K562 (cell line): Measurements from ENCODE around the gene SEC14L1. TPM values are rescaled to one million over a fixed set of nuclear protein-coding genes. Genes with fewer than 3 reads are reported as not detected.

Source experiments
- ATAC-seq: fragments of 200-7000 bp; cut with Tn5 transposase; 3 replicates; pipeline ENCODE4 v1.9.1; 2020; ENCODE audit warnings: moderate library complexity
- BruUV-seq: library from RNA; stranded (reverse); fragments of 400-500 nt; replicated peaks from 2 replicates; lab custom pipeline; 2021; lab: Mats Ljungman, UMichigan
- CTCF ChIA-PET: fragments of 300-600 bp; formaldehyde crosslinking; extraction: SDS; loops from one replicate; lab custom pipeline; 2021; ENCODE audit warnings: low intra/inter-chr PET ratio; lab: Yijun Ruan, JAX
- POLR2A ChIA-PET: fragments of 300-600, 350-650 bp; sonication (Branson Sonifier 250); formaldehyde crosslinking; extraction: SDS; loops from one replicate; lab custom pipeline; 2021; ENCODE audit warnings: antibody characterized with exemption, inconsistent platforms; lab: Yijun Ruan, JAX
- DNase-seq, 4 experiments: peaks; one replicate each; pipeline versions ENCODE4 v3.0.0 to v3.0.0-alpha.2; 2011 to 2018; ENCODE audit warnings: low spot score in 3 of 4, mixed read lengths in 3 of 4; ENCODE audit errors: extremely low read depth in 1 of 4
- FAIRE-seq: peaks from 2 replicates; lab custom pipeline; 2011; peaks lifted over from hg19 to GRCh38; lab: Jason Lieb, UNC
- H2AFZ ChIP-seq: 2 replicates; pipeline ENCODE4 v1.6.0; 2011; ENCODE audit warnings: low read depth, low read length, control low read depth, inconsistent platforms
- H3K27ac ChIP-seq: fragments of 200-600 bp; 3 replicates; pipeline ENCODE4 v1.8.0; 2011; ENCODE audit warnings: low read depth, mild to moderate bottlenecking, control low read depth, inconsistent platforms, low read length, moderate library complexity, mixed read lengths; ENCODE audit errors: extremely low read depth
- H3K27me3 ChIP-seq, 2 experiments: fragments of 300-600 bp in 1 of 2; 2 replicates in 1 of 2; 3 replicates in 1 of 2; pipeline versions ENCODE4 v1.6.0 to v1.8.0; 2011; ENCODE audit warnings: inconsistent platforms in 2 of 2, low read length in 2 of 2, mild to moderate bottlenecking in 1 of 2, mixed read lengths in 1 of 2, moderate library complexity in 1 of 2; ENCODE audit not compliant: control insufficient read depth in 2 of 2, insufficient read depth in 2 of 2
- H3K36me3 ChIP-seq: fragments of 300-600 bp; 3 replicates; pipeline ENCODE4 v1.8.0; 2011; ENCODE audit warnings: mild to moderate bottlenecking, low read length, inconsistent platforms; ENCODE audit not compliant: control insufficient read depth, insufficient read depth
- H3K4me1 ChIP-seq, 2 experiments: fragments of 200-600 bp in 1 of 2; replicated peaks in 1 of 2; 2 replicates in 1 of 2; 3 replicates in 1 of 2; pipeline versions ENCODE4 v1.5.1 to v1.8.0; 2011; ENCODE audit warnings: inconsistent platforms in 2 of 2, low read length in 2 of 2, mild to moderate bottlenecking in 1 of 2, mixed read lengths in 1 of 2, moderate library complexity in 1 of 2; ENCODE audit not compliant: control insufficient read depth in 2 of 2, insufficient read depth in 2 of 2
- H3K4me2 ChIP-seq: 2 replicates; pipeline ENCODE4 v1.6.1; 2011; ENCODE audit warnings: low read length, control low read depth, inconsistent platforms, mixed read lengths; ENCODE audit not compliant: insufficient read depth
- H3K4me3 ChIP-seq: fragments of 200-600 bp; sonication (generic), shearing (Covaris generic); 2 replicates; pipeline ENCODE4 v1.5.1; 2016; ENCODE audit warnings: control low read depth, inconsistent platforms
- H3K79me2 ChIP-seq: fragments of 200-600 bp; 3 replicates; pipeline ENCODE4 v1.8.0; 2011; ENCODE audit warnings: low read length, inconsistent platforms; ENCODE audit not compliant: control insufficient read depth, insufficient read depth
- H3K9ac ChIP-seq, 2 experiments: 2 replicates each; pipeline versions ENCODE4 v1.6.0 to v1.6.1; 2011; ENCODE audit warnings: low read depth in 2 of 2, low read length in 2 of 2, control low read depth in 1 of 2, inconsistent platforms in 1 of 2, mild to moderate bottlenecking in 1 of 2, mixed read lengths in 1 of 2; ENCODE audit not compliant: insufficient read depth in 1 of 2
- H3K9me1 ChIP-seq: one replicate; pipeline ENCODE4 v1.6.0; 2011; ENCODE audit warnings: inconsistent platforms, mild to moderate bottlenecking, low read length, moderate library complexity; ENCODE audit not compliant: control insufficient read depth, insufficient read depth
- H3K9me3 ChIP-seq: replicated peaks from 2 replicates; pipeline ENCODE4 v1.5.1; 2011; ENCODE audit warnings: low read depth, low read length, inconsistent platforms; ENCODE audit not compliant: control insufficient read depth, insufficient read depth
- H4K20me1 ChIP-seq: replicated peaks from 2 replicates; pipeline ENCODE4 v1.6.1; 2011; ENCODE audit warnings: low read length, inconsistent platforms, mixed read lengths; ENCODE audit not compliant: control insufficient read depth, insufficient read depth
- IRF1 ChIP-seq: sonication (generic); formaldehyde crosslinking; IDR thresholded peaks from 2 replicates; pipeline ENCODE4 v1.8.0; 2022; ENCODE audit warnings: missing genetic modification reagents, mild to moderate bottlenecking, borderline replicate concordance
- KAT8 ChIP-seq: fragments of 450-650 bp; IDR thresholded peaks from 2 replicates; pipeline ENCODE4 v1.6.1; 2016; ENCODE audit warnings: low read depth, mild to moderate bottlenecking
- TAL1 ChIP-seq: fragments of 450-650 bp; IDR thresholded peaks from 2 replicates; pipeline ENCODE4 v1.6.1; 2016; ENCODE audit warnings: mild to moderate bottlenecking
- WGBS: fragments of 100-300 bp; shearing (Covaris generic); methylation state at CpG from one replicate; pipeline ENCODE4 v1.1.6; 2016; ENCODE audit warnings: low coverage, mixed read lengths; ENCODE audit not compliant: insufficient coverage; ENCODE audit errors: missing lambda C conversion rate; 5-methylcytosine and 5-hydroxymethylcytosine counted together
- in situ Hi-C: fragments of 300-500 bp; cut with MboI; formaldehyde crosslinking; loops from 4 replicates; pipeline ENCODE4 v1.15.0; 2018; ENCODE audit warnings: inconsistent platforms, mixed read lengths
- intact Hi-C: fragments of 100-400 bp; cut with micrococcal nuclease; formaldehyde crosslinking; loops from 2 replicates; pipeline ENCODE4 v1.14.2; 2022
- polyA plus RNA-seq, 8 experiments: library from polyadenylated mRNA; depleted of rRNA in 4 of 8; stranded (reverse) in 5 of 8; unstranded in 3 of 8; fragments of >200 nt; fragmentation: Nextera tagmentation in 2 of 8; fragmentation: Illumina TruSeq in 1 of 8; extraction: Ambion mirVana in 2 of 8; extraction: Trizol in 1 of 8; gene quantifications; 2 replicates each; pipeline versions ENCODE4 v1.2.1 to v1.2.3, GENCODE V29; 2011 to 2014; ENCODE audit warnings: inconsistent platforms in 1 of 8, missing spikeins in 1 of 8
- total RNA-seq, 7 experiments: library from RNA; depleted of rRNA in 6 of 7; stranded (reverse); fragments of >200 nt in 6 of 7; fragmentation: Illumina TruSeq in 2 of 7; extraction: Trizol in 2 of 7; gene quantifications; 2 replicates each; pipeline versions ENCODE4 v1.2.1 to v1.2.3, GENCODE V29; 2011 to 2021; ENCODE audit warnings: low replicate concordance in 1 of 7
- TF ChIP-seq, protein P1 (sequence below): IDR thresholded peaks from 2 replicates; pipeline ENCODE4 v1.6.1; 2016; ENCODE audit warnings: missing genetic modification characterization, missing compliant biosample characterization

SEC14L1 gene
- total and polyA plus RNA-seq, 9 of the 15 experiments (the other 6 are each of a cell fraction or from before 2014, with no cell fraction given): 3.1 to 39.7 (median 15.2) TPM

GRCh38 chr17:77145224-77145611, 4.4 kb downstream of the SEC14L1 start:
- ATAC-seq (no peak), DNase-seq (no peak), FAIRE-seq (no peak)
- WGBS: 82% methylated on average over 3 of the region's 3 CpGs
- Histone ChIP-seq H3K9ac (no peak overlapping the region; a peak in 1 of 4 replicates), H2AFZ (no peak overlapping the region), H3K27ac (no peak overlapping the region), H3K79me2 (peaks cover 42% of the 10 kb centered on the region), H3K9me3 (no peaks in the 10 kb centered on the region), H3K4me1 (peaks cover 5 to 18% of the 10 kb centered on the region in 2 experiments), H4K20me1 (no peaks in the 10 kb centered on the region), H3K4me2 (no peak overlapping the region), H3K36me3 (peaks cover 56% of the 10 kb centered on the region; the same call in 2 of the 3 replicates), H3K9me1 (no peaks in the 10 kb centered on the region), H3K4me3 (no peak overlapping the region), H3K27me3 (no peaks in the 10 kb centered on the region)
- TF ChIP-seq TAL1 (no peak), KAT8 (no peak), IRF1 (CRISPR knock-in tag) (no peak)
- TF ChIP-seq, protein P1, sequence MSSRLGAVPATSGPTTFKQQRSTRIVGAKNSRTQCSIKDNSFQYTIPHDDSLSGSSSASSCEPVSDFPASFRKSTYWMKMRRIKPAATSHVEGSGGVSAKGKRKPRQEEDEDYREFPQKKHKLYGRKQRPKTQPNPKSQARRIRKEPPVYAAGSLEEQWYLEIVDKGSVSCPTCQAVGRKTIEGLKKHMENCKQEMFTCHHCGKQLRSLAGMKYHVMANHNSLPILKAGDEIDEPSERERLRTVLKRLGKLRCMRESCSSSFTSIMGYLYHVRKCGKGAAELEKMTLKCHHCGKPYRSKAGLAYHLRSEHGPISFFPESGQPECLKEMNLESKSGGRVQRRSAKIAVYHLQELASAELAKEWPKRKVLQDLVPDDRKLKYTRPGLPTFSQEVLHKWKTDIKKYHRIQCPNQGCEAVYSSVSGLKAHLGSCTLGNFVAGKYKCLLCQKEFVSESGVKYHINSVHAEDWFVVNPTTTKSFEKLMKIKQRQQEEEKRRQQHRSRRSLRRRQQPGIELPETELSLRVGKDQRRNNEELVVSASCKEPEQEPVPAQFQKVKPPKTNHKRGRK (tag): no peak
- POLR2A ChIA-PET: no interaction called here
- CTCF ChIA-PET: no interaction called here
- in situ Hi-C loops (no loop called here), intact Hi-C loops (no loop called here)
- BruUV-seq: no TSS peak
